RWPE1 (cell line): ENCODE results near the gene ZNF804B.

ENCODE experiments used
- CTCF ChIA-PET: fragments of 350-600 bp; sonication (Branson Sonifier 250); formaldehyde crosslinking; extraction: SDS; loops from one replicate; lab custom pipeline; 2021; lab: Yijun Ruan, JAX
- POLR2A ChIA-PET: fragments of 400-600 bp; formaldehyde crosslinking; extraction: SDS; loops from one replicate; lab custom pipeline; 2020; ENCODE audit warnings: antibody characterized with exemption; ENCODE audit not compliant: low non-redundant PET; lab: Yijun Ruan, JAX
- DNase-seq: peaks from one replicate; pipeline ENCODE4 v3.0.0; 2012; ENCODE audit warnings: low spot score
- H3K27ac ChIP-seq: fragments of 450-650 bp; 2 replicates; pipeline ENCODE4 v1.5.1; 2017
- TF ChIP-seq, protein P1 (sequence below): fragments of 450-650 bp; conservative IDR thresholded peaks from 2 replicates; pipeline ENCODE4 v1.5.1; 2017; ENCODE audit warnings: low read depth, mild to moderate bottlenecking

The ZNF804B gene

DNA sequence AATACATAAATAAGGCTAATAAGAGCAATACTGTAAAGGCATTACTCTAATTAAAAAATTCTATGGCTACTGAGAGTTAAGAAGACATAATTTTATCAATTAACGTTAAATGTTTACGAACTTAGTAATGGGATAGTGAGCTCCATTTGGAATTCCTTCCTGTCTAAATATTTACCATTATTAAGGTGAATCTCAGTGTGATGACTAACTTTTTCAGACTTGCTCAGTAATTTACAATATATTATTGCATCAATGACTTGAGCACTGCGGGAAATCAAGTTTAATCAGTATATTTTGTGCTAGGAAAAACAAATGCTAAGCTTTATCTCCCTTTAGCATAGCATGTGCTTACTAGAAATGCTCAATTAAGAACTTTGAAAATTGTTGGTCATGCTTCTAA is 318.5 kb downstream of the ZNF804B start:
- ChIA-PET CTCF (interaction anchor here (0.6 kb wide), 1 partner anchor 13 kb away, joined by 3 read pairs; no protein-coding TSS in a partner anchor), POLR2A (no interaction called here)

GRCh38 chr7:89085580-89085979 is 326.1 kb downstream of the ZNF804B start:
- ChIA-PET CTCF (no interaction called here), POLR2A (no interaction called here)
- TF ChIP-seq, protein P1, sequence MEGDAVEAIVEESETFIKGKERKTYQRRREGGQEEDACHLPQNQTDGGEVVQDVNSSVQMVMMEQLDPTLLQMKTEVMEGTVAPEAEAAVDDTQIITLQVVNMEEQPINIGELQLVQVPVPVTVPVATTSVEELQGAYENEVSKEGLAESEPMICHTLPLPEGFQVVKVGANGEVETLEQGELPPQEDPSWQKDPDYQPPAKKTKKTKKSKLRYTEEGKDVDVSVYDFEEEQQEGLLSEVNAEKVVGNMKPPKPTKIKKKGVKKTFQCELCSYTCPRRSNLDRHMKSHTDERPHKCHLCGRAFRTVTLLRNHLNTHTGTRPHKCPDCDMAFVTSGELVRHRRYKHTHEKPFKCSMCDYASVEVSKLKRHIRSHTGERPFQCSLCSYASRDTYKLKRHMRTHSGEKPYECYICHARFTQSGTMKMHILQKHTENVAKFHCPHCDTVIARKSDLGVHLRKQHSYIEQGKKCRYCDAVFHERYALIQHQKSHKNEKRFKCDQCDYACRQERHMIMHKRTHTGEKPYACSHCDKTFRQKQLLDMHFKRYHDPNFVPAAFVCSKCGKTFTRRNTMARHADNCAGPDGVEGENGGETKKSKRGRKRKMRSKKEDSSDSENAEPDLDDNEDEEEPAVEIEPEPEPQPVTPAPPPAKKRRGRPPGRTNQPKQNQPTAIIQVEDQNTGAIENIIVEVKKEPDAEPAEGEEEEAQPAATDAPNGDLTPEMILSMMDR: no peak
- no peak for DNase-seq
- no peak overlapping the region for H3K27ac ChIP-seq

More for the DNA sequence above, 318.5 kb downstream of the ZNF804B start:
- TF ChIP-seq, protein P1: no peak
- H3K27ac ChIP-seq: no peak overlapping the region
- no peak for DNase-seq

DNA sequence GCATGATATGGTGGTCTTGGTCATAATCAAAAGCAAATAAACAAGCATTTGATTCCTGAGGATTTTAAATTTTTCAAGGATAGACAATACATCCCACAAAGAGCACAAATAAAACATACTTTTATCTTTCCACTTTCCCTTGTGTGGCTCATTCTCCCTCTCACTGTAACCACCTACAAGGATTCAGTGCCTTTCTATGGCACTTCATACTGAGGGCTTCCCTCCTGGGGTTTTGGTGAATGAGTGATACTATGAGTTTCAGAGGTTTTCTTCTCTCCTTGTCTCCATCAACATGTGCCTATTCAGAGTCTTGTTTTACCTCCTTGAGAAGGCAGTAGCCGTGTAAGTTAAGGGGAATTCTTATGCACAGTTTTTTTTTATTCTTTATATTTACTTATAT is 332.1 kb downstream of the ZNF804B start:
- no peak for DNase-seq
- POLR2A ChIA-PET: no interaction called here
- H3K27ac ChIP-seq: no peak overlapping the region
- TF ChIP-seq, protein P1: no peak
- CTCF ChIA-PET: no interaction called here

- DNase-seq: no peak
- ChIA-PET POLR2A (no interaction called here), CTCF (no interaction called here)
- TF ChIP-seq, protein P1: no peak
- no peak overlapping the region for H3K27ac ChIP-seq
Measured at GRCh38 chr7:89094269-89094668, 334.8 kb downstream of the ZNF804B start.

- H3K27ac ChIP-seq: no peak overlapping the region
- CTCF ChIA-PET: no interaction called here
- TF ChIP-seq, protein P1: no peak
- DNase-seq: no peak
- POLR2A ChIA-PET: no interaction called here
Measured at GRCh38 chr7:89103564-89103963, 344.1 kb downstream of the ZNF804B start.

DNA sequence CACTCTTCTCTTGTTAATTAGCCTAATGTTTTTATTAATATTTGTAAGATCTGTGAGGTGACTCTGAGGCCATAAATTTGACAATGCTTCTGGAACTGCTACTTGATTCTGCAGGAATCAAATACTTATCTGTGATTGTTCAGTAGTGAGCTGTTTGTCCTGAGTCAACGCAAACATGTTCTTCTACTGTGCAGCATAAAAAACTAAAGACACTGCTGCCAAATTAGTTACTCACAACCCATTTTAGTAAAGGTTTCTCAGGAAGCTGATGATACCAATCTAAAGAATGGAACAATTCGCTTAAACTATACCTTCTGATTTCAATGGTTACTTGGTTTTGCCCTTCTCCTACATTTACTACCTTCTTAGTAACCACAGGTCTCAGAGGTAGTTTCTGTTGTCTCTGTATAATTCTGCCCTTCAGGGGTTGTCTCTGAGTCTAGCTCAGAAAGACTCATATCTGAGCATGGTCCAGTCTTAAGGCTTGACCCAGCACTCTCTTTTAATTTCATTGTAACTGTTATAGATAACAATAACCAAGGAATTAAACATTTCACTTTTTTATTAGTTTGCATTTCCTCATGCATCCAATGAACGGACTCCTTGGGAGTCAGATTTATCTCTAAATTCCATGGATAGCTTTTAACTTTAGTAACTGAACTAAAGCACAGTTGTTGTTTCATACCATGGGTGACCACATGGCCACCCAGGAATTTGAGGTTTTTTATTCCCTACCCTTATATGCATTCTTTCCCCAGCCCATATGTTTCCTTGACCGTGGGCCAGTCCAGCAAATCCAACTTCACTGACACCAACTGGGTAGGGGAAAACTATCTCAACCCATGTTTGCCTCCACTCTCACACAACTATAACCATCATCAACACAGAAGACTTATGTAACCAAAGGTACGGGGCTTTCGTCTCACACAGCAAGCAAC is 345.5 kb downstream of the ZNF804B start:
- CTCF ChIA-PET: no interaction called here
- no peak overlapping the region for H3K27ac ChIP-seq
- POLR2A ChIA-PET: no interaction called here
- no peak for DNase-seq
- TF ChIP-seq, protein P1: no peak
